Anterior cingulate cortex (tissue), 58 donors: ENCODE data around the gene PTH.

ENCODE experiments used
- DNase-seq, 58 donors: peaks; one replicate each; lab custom pipeline; 2025; lab: John Stamatoyannopoulos, UW

PTH gene

GRCh38 chr11:13450832-13451397, 44.9 kb downstream of the PTH start:
- DNase-seq, result no peak

- no peak for DNase-seq
Measured at GRCh38 chr11:13449522-13449921, 46.3 kb downstream of the PTH start.

GRCh38 chr11:13448876-13449275, 46.9 kb downstream of the PTH start:
- DNase-seq, result peak in 2 of 58 donors; percentile 1 to 7

DNA sequence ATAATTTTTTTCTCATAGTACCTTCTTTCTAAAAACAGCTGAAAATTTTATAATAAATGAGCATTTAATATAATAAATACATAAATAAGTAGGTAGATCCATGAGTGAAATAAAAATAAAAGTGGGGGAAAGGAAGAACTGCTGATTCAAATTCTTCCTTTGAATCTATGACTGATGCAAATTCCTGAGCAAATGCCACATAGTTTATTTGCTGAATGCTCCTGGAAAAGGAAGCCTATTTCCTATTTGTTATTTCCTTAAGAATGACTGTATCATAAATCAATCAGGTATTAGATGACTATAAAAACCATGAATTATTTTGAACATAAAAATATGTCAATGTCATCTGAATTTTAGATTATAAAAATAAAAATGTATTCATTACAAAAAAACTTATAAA, 49.4 kb downstream of the PTH start:
- no peak for DNase-seq

DNA sequence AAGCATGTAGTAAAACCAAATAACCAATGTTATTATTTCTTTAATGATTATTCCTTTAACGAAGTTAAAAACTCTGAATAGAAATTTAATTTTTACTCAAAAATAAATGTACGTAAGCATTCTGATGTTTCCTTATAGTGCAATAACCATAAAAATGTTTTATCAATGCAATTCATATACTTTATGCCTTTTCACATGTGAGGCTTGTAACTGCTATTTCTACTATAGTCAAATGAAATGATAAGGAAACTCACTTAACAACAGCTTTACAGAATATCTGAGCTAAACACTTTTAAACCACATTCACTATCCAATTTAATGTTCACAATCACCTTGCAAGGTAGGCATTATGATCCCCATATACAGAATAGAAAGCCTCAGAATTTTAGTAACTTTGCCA, 50.2 kb downstream of the PTH start:
- no peak for DNase-seq
